RCC 7860 (cell line): ENCODE measurements around the gene DOCK3.
"Not testable (repeated sequence)": the region's sequence is repeated elsewhere in the genome, so short reads cannot be mapped to it uniquely, and the experiment has no call there.

ENCODE experiments used
- DNase-seq: peaks from one replicate; pipeline ENCODE4 v3.0.0-alpha.2; 2015; ENCODE audit warnings: low spot score
- FAIRE-seq: peaks from 2 replicates; lab custom pipeline; 2012; peaks lifted over from hg19 to GRCh38; lab: Jason Lieb, UNC

Gene DOCK3

DNA sequence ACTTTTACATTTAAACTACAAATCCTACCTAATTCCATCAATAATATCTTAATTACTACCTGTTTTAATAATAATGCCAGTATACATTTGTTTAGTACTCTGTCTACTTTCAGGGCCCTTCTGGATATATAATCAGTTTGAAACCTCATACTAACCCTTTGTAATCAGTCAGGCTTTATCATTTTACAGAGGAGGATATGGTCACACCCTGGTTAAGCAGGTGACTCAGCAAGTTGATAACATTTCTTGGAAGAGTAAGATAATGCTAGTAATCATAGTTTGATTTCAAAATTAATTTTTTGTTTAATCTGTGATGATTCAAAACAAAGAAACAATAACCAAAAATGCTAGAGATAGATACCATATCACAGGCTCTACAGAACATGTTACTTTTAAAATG lies 502.2 kb downstream of the DOCK3 start:
- FAIRE-seq (no peak), DNase-seq (no peak)

DNA sequence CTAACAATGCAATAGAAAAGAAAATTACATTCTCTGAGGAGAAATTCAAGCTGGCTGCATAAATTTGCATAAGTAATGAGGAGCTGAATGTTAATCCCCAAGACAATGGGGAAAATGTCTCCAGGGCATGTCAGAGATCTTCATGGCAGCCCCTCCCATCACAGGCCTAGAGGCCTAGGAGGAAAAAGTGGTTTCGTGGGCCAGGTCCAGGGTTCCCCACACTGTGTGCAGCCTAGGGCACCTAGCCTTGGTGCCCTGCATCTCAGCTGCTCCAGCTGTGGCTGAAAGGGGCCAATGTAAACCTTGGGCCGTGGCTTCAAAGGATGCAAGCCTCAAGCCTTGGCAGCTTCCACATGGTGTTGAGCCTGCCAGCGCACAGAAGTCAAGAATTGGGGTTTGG lies 511.7 kb downstream of the DOCK3 start:
- FAIRE-seq, DNase-seq: not testable (repeated sequence)

DNA sequence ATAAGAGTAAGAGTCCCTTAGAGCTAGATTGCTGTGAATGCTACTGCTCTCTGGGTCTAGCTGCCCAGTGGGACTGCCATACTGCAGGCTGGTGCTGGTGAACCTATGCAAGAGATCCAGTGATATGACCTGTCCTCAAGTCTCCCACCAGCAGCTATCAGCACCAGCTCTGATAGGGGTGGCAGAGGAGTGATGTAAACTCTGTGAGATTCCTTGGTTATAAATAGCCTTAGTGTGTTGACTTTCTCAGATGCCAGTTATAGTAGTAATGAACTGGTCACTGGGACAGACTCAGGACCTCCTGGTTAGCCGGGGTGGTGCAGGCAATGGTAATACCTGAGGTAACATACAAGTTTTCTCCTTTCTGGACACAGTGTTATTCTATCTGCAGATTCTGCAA lies 515.5 kb downstream of the DOCK3 start:
- FAIRE-seq (no peak), DNase-seq (no peak)

DNA sequence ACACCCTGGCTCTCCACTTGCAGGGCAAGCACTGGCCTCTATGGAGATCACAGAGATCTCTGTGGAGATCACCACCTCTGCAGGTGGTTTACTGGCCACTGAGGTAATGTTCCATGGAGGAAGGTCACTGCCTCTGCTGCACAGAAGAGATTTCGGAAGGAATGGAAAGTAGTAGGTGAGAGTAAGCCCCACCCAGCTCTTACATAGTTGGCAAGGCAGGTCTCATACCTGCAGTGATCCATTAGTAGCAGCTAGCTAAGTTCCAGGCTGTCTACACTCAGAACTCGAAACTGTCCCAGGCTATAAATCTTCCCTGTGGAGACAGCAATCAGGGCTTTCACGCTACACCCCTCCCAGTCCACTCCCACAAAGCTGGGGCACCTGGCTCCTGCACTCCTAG lies 516.1 kb downstream of the DOCK3 start:
- DNase-seq, result no peak
- no peak for FAIRE-seq

DNA sequence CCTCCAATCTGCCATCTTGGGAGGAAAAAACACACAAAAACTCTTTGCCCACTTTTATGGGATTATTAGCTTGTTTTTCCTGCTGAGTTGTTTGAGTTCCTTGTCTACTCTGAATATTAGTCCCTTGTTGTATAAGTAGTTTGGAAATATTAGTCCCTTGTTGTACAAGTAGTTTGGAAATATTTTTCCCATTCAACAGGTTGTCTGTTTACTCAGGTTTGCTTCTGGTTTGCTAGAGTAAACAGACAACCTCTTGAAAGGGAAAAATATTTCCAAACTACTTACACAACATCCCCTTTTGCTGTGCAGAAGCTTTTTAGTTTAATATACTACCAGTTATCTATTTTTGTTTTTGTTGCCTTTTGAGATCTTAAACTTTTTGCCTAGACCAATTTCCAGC lies 517.0 kb downstream of the DOCK3 start:
- DNase-seq (no peak), FAIRE-seq (no peak)

DNA sequence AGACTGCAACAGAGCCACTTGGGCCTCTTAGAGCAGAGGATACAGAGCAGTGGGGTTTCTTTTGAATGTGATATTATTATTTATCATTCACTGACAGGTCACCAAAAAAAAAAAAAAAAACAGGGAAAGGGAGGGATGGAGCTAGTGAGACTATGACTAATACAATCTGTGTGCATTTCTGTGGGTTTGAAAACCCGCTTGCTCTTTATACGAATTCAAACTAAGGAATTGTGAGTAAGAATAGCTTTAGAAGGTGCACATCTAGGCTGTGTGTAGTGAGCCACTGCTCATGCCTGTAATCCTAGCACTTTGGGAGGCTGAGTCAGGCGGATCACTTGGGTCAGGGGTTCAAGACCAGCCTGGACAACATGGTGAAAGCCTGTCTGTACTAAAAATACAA lies 523.8 kb downstream of the DOCK3 start:
- FAIRE-seq, result no peak
- DNase-seq, result no peak

DNA sequence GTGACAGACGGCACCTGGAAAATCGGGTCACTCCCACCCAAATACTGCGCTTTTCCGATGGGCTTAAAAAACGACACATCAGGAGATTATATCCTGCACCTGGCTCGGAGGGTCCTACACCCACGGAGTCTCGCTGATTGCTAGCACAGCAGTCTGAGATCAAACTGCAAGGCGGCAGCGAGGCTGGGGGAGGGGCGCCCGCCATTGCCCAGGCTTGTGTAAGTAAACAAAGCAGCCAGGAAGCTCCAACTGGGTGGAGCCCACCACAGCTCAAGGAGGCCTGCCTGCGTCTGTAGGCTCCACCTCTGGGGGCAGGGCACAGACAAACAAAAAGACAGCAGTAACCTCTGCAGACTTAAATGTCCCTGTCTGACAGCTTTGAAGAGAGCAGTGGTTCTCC lies 524.6 kb downstream of the DOCK3 start:
- not testable (repeated sequence) for DNase-seq, FAIRE-seq

DNA sequence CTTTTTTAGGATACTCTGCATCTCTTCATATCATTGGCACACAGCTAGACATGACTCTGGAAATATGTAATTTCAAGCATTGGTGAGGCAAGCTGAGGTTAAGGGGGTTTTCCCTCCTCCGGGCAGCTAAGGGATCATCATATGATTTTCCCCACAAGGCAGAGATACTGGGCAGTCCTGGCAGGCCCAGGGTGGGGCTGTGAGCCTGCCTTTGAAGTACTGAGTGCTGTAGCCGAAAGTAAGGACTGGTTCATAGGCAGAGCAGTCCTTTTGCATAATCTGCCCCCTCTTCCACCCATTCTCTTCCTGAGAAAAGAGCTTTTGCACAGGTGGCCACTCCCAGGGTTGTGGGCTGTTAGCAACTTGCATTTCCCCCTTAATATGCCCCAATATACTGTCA lies 541.6 kb downstream of the DOCK3 start:
- FAIRE-seq (no peak), DNase-seq (no peak)

DNA sequence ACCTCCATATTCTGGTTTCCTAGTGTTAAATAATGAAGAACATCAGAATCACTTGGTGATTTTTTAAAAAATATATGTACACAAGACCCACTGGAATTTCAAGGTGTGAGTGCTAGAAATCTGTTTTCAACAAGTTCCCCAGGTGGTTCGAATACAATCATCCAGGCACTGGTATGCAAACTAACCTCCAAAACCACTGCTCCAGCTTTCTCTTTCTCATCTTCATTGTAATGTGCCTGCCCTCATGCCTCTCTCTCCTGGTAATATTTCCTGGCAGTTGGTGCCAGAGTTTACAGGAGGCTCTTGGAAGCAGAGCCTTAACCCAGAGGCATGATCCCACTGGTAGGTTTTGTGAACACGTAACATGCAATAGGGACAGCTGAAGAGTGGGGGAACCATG lies 547.2 kb downstream of the DOCK3 start:
- DNase-seq, result no peak
- FAIRE-seq, result no peak

DNA sequence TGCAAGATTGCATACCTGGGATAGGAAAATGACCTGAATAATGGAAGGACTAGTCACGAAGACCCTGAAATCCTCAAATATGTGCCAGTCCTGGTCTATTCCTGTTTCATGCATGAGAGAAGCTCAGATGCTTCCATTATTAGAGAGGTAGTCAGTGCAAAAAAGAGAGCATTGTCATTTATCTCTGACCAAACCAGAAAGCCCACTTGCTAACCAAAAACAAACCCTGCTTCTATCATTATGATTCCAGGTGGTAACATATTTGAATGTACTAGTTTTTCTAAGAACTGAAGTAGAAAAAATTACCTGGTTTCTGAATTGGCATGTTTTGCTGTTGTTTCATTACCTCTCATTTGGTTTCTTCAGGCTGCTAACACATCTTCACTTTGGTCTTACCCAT lies 549.6 kb downstream of the DOCK3 start:
- DNase-seq, result no peak
- no peak for FAIRE-seq

DNA sequence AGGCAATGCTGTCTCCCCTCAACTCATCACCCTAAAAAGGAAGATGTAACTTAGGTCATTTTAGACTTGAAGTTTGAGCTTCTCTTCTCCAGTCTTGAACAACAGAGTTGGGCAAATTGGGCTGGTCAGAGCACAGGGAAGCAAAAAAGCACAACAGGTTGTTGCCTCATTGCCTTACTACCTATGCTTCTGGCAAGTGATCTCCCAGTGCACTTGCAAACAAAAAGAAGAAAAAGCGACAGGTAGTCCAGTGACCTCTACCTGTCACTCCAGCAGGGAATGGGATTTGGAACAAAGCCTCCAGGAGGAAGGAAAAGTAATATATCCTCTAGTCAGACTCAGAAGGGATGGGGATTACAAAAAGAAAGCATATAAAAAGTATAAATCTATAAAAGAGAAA lies 550.1 kb downstream of the DOCK3 start:
- DNase-seq, result no peak
- no peak for FAIRE-seq

DNA sequence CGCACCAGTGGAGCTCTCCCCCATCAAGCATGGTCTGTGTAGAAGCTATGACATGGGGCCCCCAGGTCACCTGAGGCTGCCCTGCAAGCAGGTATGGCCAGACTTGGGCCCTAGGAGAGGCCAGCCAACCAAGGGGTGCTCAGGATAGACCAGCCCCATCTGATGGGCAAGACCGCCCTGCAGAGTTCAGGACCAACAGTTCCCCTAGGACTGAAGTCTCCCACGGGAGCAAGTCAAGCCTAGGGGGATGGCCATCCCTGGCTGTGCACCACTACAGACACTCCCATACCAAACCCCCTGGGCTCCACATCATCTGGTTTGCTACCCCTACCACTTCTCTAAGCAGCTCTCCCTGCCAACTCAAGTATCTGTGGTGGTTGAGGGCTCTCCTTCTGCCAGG lies 568.2 kb downstream of the DOCK3 start:
- FAIRE-seq (no peak), DNase-seq (no peak)

DNA sequence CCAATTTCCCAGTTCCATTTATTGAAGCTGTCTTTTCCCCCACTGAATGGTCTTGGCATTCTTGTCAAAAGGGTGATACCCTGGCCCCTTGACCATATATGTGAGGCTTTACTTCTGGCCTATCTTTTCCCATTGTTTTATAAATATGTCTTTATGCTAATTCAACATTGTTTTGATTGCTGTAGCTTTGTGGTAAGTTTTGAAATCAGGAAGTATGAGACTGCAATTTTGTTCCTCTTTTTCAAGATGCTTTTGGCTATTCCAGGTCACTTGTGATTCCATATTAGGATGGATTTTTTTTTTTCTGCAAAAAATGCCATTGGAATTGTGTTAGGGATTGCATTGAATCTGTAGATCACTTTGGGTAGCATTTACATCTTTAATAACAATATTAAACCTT lies 569.2 kb downstream of the DOCK3 start:
- no peak for FAIRE-seq
- DNase-seq, result no peak

DNA sequence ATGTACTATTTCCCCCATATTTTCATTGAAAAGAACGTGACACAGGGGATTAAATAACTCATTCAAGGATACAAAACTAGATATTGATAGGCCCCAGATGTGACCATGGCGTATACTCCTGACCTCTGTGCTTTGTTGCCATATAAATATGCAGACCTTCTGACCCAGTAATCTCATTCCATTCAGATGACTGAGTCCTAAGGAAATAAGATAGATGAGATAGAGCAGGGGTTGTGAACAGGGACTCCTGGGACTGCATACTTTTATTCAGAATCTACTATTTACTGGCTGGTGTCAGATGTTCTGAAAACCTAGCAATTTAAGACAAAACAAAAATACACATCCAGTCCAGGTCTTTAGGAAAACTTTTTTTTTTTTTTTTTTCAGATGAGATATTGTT lies 571.1 kb downstream of the DOCK3 start:
- FAIRE-seq (no peak), DNase-seq (no peak)

DNA sequence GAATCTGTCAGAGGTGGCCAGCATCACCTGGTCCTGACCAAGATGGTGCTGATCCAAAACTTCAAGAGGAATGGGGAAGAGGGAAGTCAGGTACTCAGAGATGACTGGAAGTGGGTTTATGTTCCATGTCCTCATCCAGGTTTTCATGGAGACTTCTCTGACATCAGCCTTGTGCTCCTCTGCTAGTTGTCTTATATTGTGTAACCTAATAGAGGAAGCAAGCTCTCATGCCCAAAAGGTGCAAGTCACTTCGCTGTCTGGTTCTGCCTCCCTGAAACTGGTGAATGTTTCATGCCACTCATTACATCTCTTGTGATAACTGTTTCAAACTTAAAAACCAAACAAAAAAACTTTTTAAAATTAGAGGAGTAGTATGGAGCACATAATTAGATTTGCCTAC lies 583.1 kb downstream of the DOCK3 start:
- FAIRE-seq, result no peak
- DNase-seq, result no peak

DNA sequence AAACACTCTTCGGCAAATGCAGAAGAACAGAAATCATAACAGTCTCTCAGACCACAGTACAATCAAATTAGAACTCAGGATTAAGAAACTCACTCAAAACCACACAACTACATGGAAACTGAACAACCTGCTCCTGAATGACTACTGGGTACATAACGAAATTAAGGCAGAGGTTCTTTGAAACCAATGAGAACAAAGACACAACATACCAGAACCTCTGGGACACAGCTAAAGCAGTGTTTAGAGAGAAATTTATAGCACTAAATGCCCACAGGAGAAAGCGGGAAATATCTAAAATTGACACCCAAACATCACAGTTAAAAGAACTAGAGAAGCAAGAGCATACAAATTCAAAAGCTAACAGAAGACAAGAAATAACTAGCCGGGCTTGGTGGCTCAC lies 589.4 kb downstream of the DOCK3 start:
- FAIRE-seq, DNase-seq: not testable (repeated sequence)

DNA sequence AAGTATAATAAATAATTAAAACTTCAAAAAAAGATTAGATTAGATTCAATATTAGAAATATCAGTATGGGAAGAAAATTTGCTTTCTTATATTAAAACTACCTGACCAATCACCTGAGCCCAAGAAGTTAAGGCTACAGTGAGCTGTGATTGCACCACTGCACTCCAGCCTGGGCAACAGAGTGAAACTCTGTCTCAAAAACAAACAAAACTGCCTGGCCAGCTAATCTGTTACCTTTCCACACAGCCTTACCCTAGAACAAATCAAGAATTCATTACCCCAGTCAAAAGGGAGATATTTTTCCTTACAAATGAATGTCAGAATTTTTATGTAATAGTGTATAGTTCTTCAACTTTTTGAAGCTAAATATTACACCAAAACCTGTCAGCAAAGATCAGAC lies 593.4 kb downstream of the DOCK3 start:
- FAIRE-seq (no peak), DNase-seq (no peak)

DNA sequence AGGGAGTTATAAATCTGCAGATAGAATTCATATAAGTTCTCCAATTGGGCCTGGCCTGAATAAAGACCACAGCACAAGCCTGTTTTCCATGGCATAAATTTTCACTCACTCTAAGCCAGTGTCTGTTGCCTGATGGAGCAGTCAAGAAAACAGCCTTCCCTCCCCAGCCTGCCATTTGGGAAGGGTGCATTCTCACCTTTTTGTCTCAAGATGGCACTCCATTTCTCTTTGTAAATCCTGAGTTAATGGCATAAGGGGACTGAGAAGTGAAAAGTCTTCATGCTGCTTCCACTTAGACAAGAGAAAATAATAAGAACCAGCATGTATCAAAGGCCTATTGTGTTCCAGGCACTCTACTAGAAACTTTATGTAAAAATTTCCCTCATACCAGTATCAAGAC lies 594.7 kb downstream of the DOCK3 start:
- DNase-seq, result no peak
- FAIRE-seq, result no peak

DNA sequence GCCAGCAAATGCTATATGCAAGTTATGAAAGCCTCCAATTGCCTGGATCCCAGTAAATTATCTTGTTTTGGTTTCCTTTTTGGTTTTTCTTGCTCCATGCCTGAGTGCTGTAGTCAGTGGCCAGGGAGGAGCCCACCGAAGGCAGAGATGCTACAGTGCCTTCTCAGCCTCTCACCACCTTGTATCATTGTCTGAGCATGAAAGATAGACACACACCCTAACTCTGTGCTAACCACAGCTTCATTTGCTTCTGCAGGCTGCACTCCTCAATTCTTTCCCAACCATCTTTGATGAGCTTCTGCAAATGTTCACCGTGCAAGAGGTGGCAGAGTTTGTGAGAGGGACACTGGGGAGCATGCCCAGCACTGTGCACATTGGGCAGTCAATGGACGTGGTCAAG lies 595.8 kb downstream of the DOCK3 start:
- DNase-seq (no peak), FAIRE-seq (no peak)

DNA sequence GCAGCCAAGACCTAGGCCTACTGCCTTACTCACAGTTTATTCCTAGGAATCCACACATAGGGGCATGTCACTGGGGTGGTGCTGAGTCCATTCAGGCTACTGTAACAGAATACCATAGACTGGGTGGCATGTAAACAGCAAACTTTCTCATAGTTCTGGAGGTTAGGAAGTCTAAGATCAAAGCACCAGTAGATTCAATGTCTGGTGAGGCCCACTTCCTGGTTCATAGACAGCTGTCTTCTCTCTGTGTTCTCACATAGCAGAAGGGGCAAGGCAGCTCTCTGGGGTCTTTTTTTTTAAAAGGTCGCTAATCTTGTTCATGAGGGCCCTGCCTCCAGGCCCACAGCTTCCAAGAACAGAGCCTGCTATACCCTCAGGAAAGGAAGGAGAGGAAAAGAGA lies 596.4 kb downstream of the DOCK3 start:
- DNase-seq, result no peak
- FAIRE-seq, result no peak

DNA sequence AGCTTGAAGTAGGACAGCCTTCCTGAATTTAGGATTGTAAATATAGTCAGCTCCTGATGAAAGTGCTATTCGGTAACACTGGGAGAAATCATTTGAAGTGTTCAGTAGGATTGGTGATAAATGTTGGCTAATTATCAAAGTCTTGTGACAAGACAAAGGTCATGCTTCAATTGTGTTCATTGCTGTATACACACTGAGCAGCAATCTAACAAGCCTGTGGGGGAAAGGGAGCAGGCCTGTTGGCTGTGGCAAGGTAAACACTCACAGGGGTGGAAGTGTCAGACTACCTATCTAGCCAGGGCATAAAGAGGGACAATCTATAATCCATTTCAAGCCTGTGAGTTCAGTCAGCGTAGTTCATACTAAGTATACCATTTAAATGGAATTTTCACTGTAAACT lies 599.3 kb downstream of the DOCK3 start:
- DNase-seq (no peak), FAIRE-seq (no peak)

DNA sequence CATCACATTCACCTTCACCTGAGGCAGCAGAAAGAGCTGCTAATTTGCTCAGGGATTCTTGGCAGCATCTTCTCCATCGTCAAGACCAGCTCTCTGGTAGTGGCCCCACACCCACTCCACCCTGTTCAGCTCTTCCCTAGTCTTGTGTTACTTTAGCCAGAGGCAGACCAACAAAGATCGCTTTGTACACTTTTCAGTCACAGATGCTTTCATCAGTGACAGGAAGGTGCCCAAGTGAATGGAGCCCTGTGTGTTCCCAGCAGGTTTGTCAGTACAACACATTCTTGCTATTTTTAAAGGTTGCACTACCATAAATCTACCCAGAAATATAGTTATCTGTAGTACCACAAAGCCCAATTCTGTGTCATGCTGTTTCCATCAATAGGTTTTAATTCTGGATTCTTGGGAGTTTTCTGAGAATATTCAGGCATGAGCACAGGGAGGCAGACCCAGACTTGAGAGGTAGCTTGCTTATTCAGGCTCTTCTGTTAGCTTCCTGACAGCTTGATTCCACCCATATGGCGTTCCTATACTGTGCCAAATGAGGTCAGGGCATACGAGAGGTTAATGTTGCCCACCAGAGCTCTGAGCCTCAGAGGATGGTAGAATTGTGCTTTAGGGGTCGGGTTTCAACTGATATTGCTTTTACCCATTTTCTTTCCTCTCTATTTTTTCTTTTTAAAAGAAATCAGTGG lies 600.5 kb downstream of the DOCK3 start:
- no peak for FAIRE-seq

DNA sequence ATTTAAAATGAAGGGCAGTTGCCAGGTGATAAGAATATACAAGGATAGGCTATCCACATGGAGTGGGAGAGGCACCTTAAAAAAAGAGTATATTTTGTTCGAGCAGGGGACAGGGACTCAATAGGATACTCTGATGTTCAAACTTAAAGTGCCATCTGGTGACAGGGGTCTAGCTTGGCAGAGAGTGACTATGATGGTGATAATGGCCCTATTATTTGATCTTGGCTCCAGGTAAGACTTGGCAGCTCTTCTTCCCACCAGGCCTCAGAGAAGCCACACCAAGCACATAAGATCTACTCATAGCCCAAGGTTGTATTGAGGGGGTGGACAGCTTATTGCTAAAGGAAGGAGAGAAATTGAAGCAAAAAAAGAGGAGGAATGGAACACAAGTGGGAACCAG lies 601.3 kb downstream of the DOCK3 start:
- FAIRE-seq, result no peak

More for the DNA sequence above, 600.5 kb downstream of the DOCK3 start:
- no peak for DNase-seq

More for the DNA sequence above, 601.3 kb downstream of the DOCK3 start:
- DNase-seq, result no peak
